Left lung (tissue), 10 donors: Measurements from ENCODE around the gene MCC. TPM values are rescaled to one million over a fixed set of nuclear protein-coding genes. Genes with fewer than 3 reads are reported as not detected.
A peak's percentile ranks its signal among the peaks of the same experiment; 100 is the strongest.

Experiments
- ATAC-seq: fragments of 200-7000 bp; cut with Tn5 transposase; one replicate; pipeline ENCODE4 v1.9.1; 2020; ENCODE audit warnings: moderate library complexity
- DNase-seq, 4 donors: peaks; one replicate each; pipeline ENCODE4 v3.0.0-alpha.2; 2013 to 2020
- H3K27ac ChIP-seq, 2 donors: fragments of 200-600 bp; sonication (generic) in 1 of 2; one replicate each; pipeline versions ENCODE4 v1.5.0 to v1.8.0; 2020 to 2021
- H3K27me3 ChIP-seq, 2 donors: fragments of 200-600 bp; sonication (generic) in 1 of 2; one replicate each; pipeline versions ENCODE4 v1.5.0 to v1.8.0; 2020 to 2021
- H3K36me3 ChIP-seq, 2 donors: fragments of 200-600 bp; sonication (generic) in 1 of 2; one replicate each; pipeline versions ENCODE4 v1.5.0 to v1.8.0; 2020 to 2021
- H3K4me1 ChIP-seq, 2 donors: fragments of 200-600 bp; one replicate each; pipeline ENCODE4 v1.8.0; 2021
- H3K4me3 ChIP-seq, 2 donors: fragments of 200-600 bp; sonication (generic) in 1 of 2; one replicate each; pipeline versions ENCODE4 v1.5.0 to v1.8.0; 2020 to 2021; ENCODE audit warnings: mild to moderate bottlenecking in 1 of 2
- H3K9me3 ChIP-seq, 2 donors: fragments of 200-600 bp; sonication (generic) in 1 of 2; one replicate each; pipeline versions ENCODE4 v1.5.0 to v1.8.0; 2020 to 2021
- CTCF ChIP-seq, 2 donors: fragments of 200-600 bp; sonication (generic) in 1 of 2; IDR thresholded peaks; one replicate each; pipeline versions ENCODE4 v1.5.0 to v1.8.0; 2021; ENCODE audit warnings: antibody characterized with exemption in 2 of 2
- intact Hi-C, 2 donors: fragments of 100-400 bp; cut with DNase I; formaldehyde crosslinking; loops; one replicate each; pipeline versions ENCODE4 v1.11.2 to v1.14.2; 2022
- polyA plus RNA-seq, 6 donors: library from polyadenylated mRNA; unstranded; fragments of 120-200 nt; gene quantifications; one replicate each; pipeline ENCODE4 v1.2.1, GENCODE V29; 2013; ENCODE audit not compliant: insufficient read length in 6 of 6
- total RNA-seq, 2 donors: library from RNA; stranded (reverse); fragmentation: NEBNext Ultra II Directional; extraction: Animal tissue kit (Norgen Biotek cat#: 25700); gene quantifications; one replicate each; pipeline ENCODE4 v1.2.1, GENCODE V29; 2021
- donor health status: DM: no; HTN: yes; CAD: no.
- donor health status: DM: no; HTN: no; CAD: no.

MCC gene
- total and polyA plus RNA-seq, 8 donors, result 12.5 to 18.4 (median 16.1) TPM

- no peaks in the 10 kb centered on the region for H3K27me3 ChIP-seq
- H3K27ac ChIP-seq, result no peak overlapping the region
- DNase-seq (no peak), ATAC-seq (no peak)
- no peak overlapping the region for H3K4me3 ChIP-seq
- no peak for TF ChIP-seq CTCF (IDR thresholded peaks at IDR 0.05)
- peaks cover 0 to 9% of the 10 kb centered on the region in 2 donors for H3K4me1 ChIP-seq
- H3K9me3 ChIP-seq, result no peaks in the 10 kb centered on the region
- intact Hi-C loops, result no loop called here
- H3K36me3 ChIP-seq, result no peaks in the 10 kb centered on the region
Observed at GRCh38 chr5:113085880-113086409, 402.3 kb downstream of the MCC start.

- intact Hi-C loops, result no loop called here
- H3K4me3 ChIP-seq, result no peak overlapping the region
Observed at GRCh38 chr5:113085084-113085414, 403.2 kb downstream of the MCC start.

GRCh38 chr5:113084402-113085083 lies 403.7 kb downstream of the MCC start:
- intact Hi-C loops, result no loop called here
- peaks cover 0 to 2% of the 10 kb centered on the region in 2 donors for H3K4me1 ChIP-seq
- TF ChIP-seq CTCF (IDR thresholded peaks at IDR 0.05), result no peak
- no peak for DNase-seq
- H3K9me3 ChIP-seq, result no peaks in the 10 kb centered on the region
- no peak for ATAC-seq
- H3K27ac ChIP-seq, result no peak overlapping the region
- H3K27me3 ChIP-seq, result no peaks in the 10 kb centered on the region
- H3K4me3 ChIP-seq, result no peak overlapping the region
- no peaks in the 10 kb centered on the region for H3K36me3 ChIP-seq

More at GRCh38 chr5:113085084-113085414, 403.2 kb downstream of the MCC start:
- no peak overlapping the region for H3K27ac ChIP-seq
- no peaks in the 10 kb centered on the region for H3K9me3 ChIP-seq
- ATAC-seq (no peak), DNase-seq (peak in 1 of 4 donors; percentile 55)
- no peaks in the 10 kb centered on the region for H3K27me3 ChIP-seq
- no peaks in the 10 kb centered on the region for H3K36me3 ChIP-seq
- no peak for TF ChIP-seq CTCF (IDR thresholded peaks at IDR 0.05)
- H3K4me1 ChIP-seq, result peaks cover 0 to 7% of the 10 kb centered on the region in 2 donors

- Histone ChIP-seq H3K27ac (no peak overlapping the region), H3K9me3 (no peaks in the 10 kb centered on the region), H3K4me1 (no peaks in the 10 kb centered on the region), H3K36me3 (no peaks in the 10 kb centered on the region), H3K27me3 (no peaks in the 10 kb centered on the region), H3K4me3 (no peak overlapping the region)
- intact Hi-C loops, result no loop called here
- no peak for TF ChIP-seq CTCF (IDR thresholded peaks at IDR 0.05)
- ATAC-seq (no peak), DNase-seq (no peak)
Observed at GRCh38 chr5:113083481-113083880, 404.8 kb downstream of the MCC start.

GRCh38 chr5:113082547-113082905 lies 405.7 kb downstream of the MCC start:
- H3K9me3 ChIP-seq, result no peaks in the 10 kb centered on the region
- H3K4me3 ChIP-seq, result no peak overlapping the region
- no peaks in the 10 kb centered on the region for H3K36me3 ChIP-seq
- no peak overlapping the region for H3K27ac ChIP-seq
- no peak for TF ChIP-seq CTCF (IDR thresholded peaks at IDR 0.05)
- no peaks in the 10 kb centered on the region for H3K4me1 ChIP-seq
- H3K27me3 ChIP-seq, result no peaks in the 10 kb centered on the region
- DNase-seq (no peak), ATAC-seq (no peak)
- intact Hi-C loops, result no loop called here
